Mucosa of descending colon (tissue), 3 donors: Measurements from ENCODE around the gene CCDC12. TPM values are rescaled to one million over a fixed set of nuclear protein-coding genes. Genes with fewer than 3 reads are reported as not detected.

ENCODE experiments used
- ATAC-seq: fragments of 200-7000 bp; cut with Tn5 transposase; one replicate; pipeline ENCODE4 v1.9.1; 2020; ENCODE audit warnings: mild to moderate bottlenecking, moderate library complexity
- DNase-seq, 3 donors: peaks; one replicate each; pipeline ENCODE4 v3.0.0-alpha.2; 2020
- H3K36me3 ChIP-seq: fragments of 200-600 bp; one replicate; pipeline ENCODE4 v1.8.0; 2021; ENCODE audit warnings: low read depth, mild to moderate bottlenecking
- H3K4me1 ChIP-seq: fragments of 200-600 bp; one replicate; pipeline ENCODE4 v1.8.0; 2021; ENCODE audit warnings: low read depth, mild to moderate bottlenecking
- H3K4me3 ChIP-seq: fragments of 200-600 bp; one replicate; pipeline ENCODE4 v1.8.0; 2021; ENCODE audit warnings: mild to moderate bottlenecking
- H3K9me3 ChIP-seq: fragments of 200-600 bp; one replicate; pipeline ENCODE4 v1.8.0; 2021; ENCODE audit warnings: mild to moderate bottlenecking
- CTCF ChIP-seq: fragments of 200-600 bp; IDR thresholded peaks from one replicate; pipeline ENCODE4 v1.8.0; 2022; ENCODE audit warnings: antibody characterized with exemption, mild to moderate bottlenecking
- intact Hi-C, 2 donors: fragments of 100-400 bp; cut with DNase I in 1 of 2; cut with micrococcal nuclease in 1 of 2; formaldehyde crosslinking; loops; one replicate each; pipeline versions ENCODE4 v1.11.0 to v1.11.1; 2022; cut with DNase I, micrococcal nuclease
- total RNA-seq, 3 donors: library from RNA; stranded (reverse); fragmentation: NEBNext Ultra II Directional in 2 of 3; extraction: Animal tissue kit (Norgen Biotek cat#: 25700) in 2 of 3; gene quantifications; one replicate each; pipeline versions ENCODE4 v1.2.1 to v1.2.4, GENCODE V29; 2021 to 2023
- donor health status: DM: no; HTN: no; CAD: no; lungs with moderate emphysema.
- donor health status: DM: no; HTN: no; CAD: no.
- donor health status: DM: no; HTN: yes; CAD: no.

CCDC12 gene
- total RNA-seq, 3 donors from 2014 or later, result 40.7 to 59.2 (median 45.0) TPM

- TF ChIP-seq CTCF, result no peak
- no peaks in the 10 kb centered on the region for H3K36me3 ChIP-seq
- H3K9me3 ChIP-seq, result no peaks in the 10 kb centered on the region
- no peak overlapping the region for H3K4me3 ChIP-seq
- intact Hi-C loops, result no loop called here
- ATAC-seq (peak; percentile 49), DNase-seq (peak; percentile 57 to 67 (median 64))
- H3K4me1 ChIP-seq, result peaks cover 63% of the 10 kb centered on the region
Observed at GRCh38 chr3:46943237-46944187, 33.0 kb downstream of the CCDC12 start.

GRCh38 chr3:46942481-46943236, 33.9 kb downstream of the CCDC12 start:
- ATAC-seq (no peak), DNase-seq (peak in 2 of 3 donors; percentile 33 to 38)
- H3K4me1 ChIP-seq, result peaks cover 55% of the 10 kb centered on the region
- H3K9me3 ChIP-seq, result no peaks in the 10 kb centered on the region
- intact Hi-C loops, result no loop called here
- no peak for TF ChIP-seq CTCF
- H3K36me3 ChIP-seq, result no peaks in the 10 kb centered on the region
- no peak overlapping the region for H3K4me3 ChIP-seq

GRCh38 chr3:46942076-46942475, 34.5 kb downstream of the CCDC12 start:
- peak; percentile 49 for ATAC-seq
- peaks cover 49% of the 10 kb centered on the region for H3K4me1 ChIP-seq
- peak; percentile 61 to 78 (median 68) for DNase-seq
- H3K4me3 ChIP-seq, result no peak overlapping the region
- no peaks in the 10 kb centered on the region for H3K36me3 ChIP-seq
- no peak for TF ChIP-seq CTCF
- intact Hi-C loops, result no loop called here
- no peaks in the 10 kb centered on the region for H3K9me3 ChIP-seq

GRCh38 chr3:46939578-46940445, 36.7 kb downstream of the CCDC12 start:
- DNase-seq (no peak), ATAC-seq (no peak)
- Histone ChIP-seq H3K36me3 (no peaks in the 10 kb centered on the region), H3K4me1 (peaks cover 33% of the 10 kb centered on the region), H3K9me3 (no peaks in the 10 kb centered on the region), H3K4me3 (no peak overlapping the region)
- intact Hi-C loops, result no loop called here
- TF ChIP-seq CTCF, result no peak

- Histone ChIP-seq H3K4me1 (peaks cover 31% of the 10 kb centered on the region), H3K4me3 (no peak overlapping the region), H3K36me3 (no peaks in the 10 kb centered on the region), H3K9me3 (no peaks in the 10 kb centered on the region)
- DNase-seq (peak in 1 of 3 donors; percentile 8), ATAC-seq (no peak)
- intact Hi-C loops, result no loop called here
- no peak for TF ChIP-seq CTCF
Observed at GRCh38 chr3:46938118-46938517, 38.4 kb downstream of the CCDC12 start.
